Aorta (tissue), 5 donors: Measurements from ENCODE around the gene ITSN2. TPM values are rescaled to one million over a fixed set of nuclear protein-coding genes. Genes with fewer than 3 reads are reported as not detected.

Source experiments
- ATAC-seq: fragments of 200-7000 bp; cut with Tn5 transposase; one replicate; pipeline ENCODE4 v1.9.1; 2022; ENCODE audit warnings: moderate library complexity; ENCODE audit not compliant: low FRiP score
- DNase-seq, 2 donors: peaks; one replicate each; pipeline ENCODE4 v3.0.0-alpha.2; 2020
- H3K27ac ChIP-seq, 2 donors: one replicate each; pipeline ENCODE4 v1.5.1; 2013; ENCODE audit warnings: low read length in 2 of 2, mild to moderate bottlenecking in 2 of 2, moderate library complexity in 2 of 2, control low read depth in 1 of 2, inconsistent platforms in 1 of 2, low read depth in 1 of 2
- H3K27me3 ChIP-seq, 2 donors: one replicate each; pipeline ENCODE4 v1.6.1; 2013; ENCODE audit warnings: control low read depth in 1 of 2, low read length in 1 of 2, mild to moderate bottlenecking in 1 of 2, moderate library complexity in 1 of 2; ENCODE audit not compliant: insufficient read depth in 2 of 2, control insufficient read depth in 1 of 2
- H3K36me3 ChIP-seq, 2 donors: one replicate each; pipeline ENCODE4 v1.6.1; 2013; ENCODE audit warnings: control low read depth in 1 of 2, low read length in 1 of 2, mild to moderate bottlenecking in 1 of 2; ENCODE audit not compliant: insufficient read depth in 2 of 2, control insufficient read depth in 1 of 2
- H3K4me1 ChIP-seq, 2 donors: one replicate each; pipeline ENCODE4 v1.6.1; 2013; ENCODE audit warnings: low read length in 2 of 2, control low read depth in 1 of 2, mild to moderate bottlenecking in 1 of 2, moderate library complexity in 1 of 2; ENCODE audit not compliant: insufficient read depth in 2 of 2, control insufficient read depth in 1 of 2
- H3K4me3 ChIP-seq, 2 donors: one replicate each; pipeline ENCODE4 v1.5.1; 2013; ENCODE audit warnings: low read length in 2 of 2, control low read depth in 1 of 2, mild to moderate bottlenecking in 1 of 2
- H3K9me3 ChIP-seq: one replicate; pipeline ENCODE4 v1.6.1; 2013; ENCODE audit warnings: mild to moderate bottlenecking, low read length; ENCODE audit not compliant: control insufficient read depth
- WGBS, 2 donors: extraction: QIAGEN DNeasy Blood & Tissue Kit; methylation state at CpG; one replicate each; pipeline ENCODE4 v1.1.7; 2013; 5-methylcytosine and 5-hydroxymethylcytosine counted together
- intact Hi-C, 2 donors: fragments of 100-400 bp; cut with DNase I; formaldehyde crosslinking; loops; one replicate each; pipeline versions ENCODE4 v1.14.2 to v1.15.0; 2022
- polyA plus RNA-seq, 2 donors: library from polyadenylated mRNA; stranded (reverse); fragments of 200-250 nt; gene quantifications; one replicate each; pipeline ENCODE4 v1.2.3, GENCODE V29; 2013
- total RNA-seq, 2 donors: library from RNA; stranded (reverse); fragmentation: NEBNext Ultra II Directional; extraction: Animal tissue kit (Norgen Biotek cat#: 25700); gene quantifications; one replicate each; pipeline ENCODE4 v1.2.1, GENCODE V29; 2021
- donor health status: healthy with polysubstance abuse.
- donor health status: Bipolar disorder and iron deficiency.
- donor health status: DM: no; HTN: no; CAD: no.
- donor health status: DM: no; HTN: no; CAD: no.
- donor health status: DM: yes; HTN: yes; CAD: no.

ITSN2 gene
- total and polyA plus RNA-seq, 4 donors = 20.5 to 87.0 (median 43.9) TPM

- intact Hi-C loops = loop anchor here in 1 of 2 donors (5.0 kb wide), 1 partner anchor 149 kb away; no protein-coding TSS in a partner anchor
- Histone ChIP-seq H3K27me3 (no peaks in the 10 kb centered on the region), H3K36me3 (peaks cover 2 to 4% of the 10 kb centered on the region in 2 donors), H3K4me3 (no peak overlapping the region), H3K4me1 (no peaks in the 10 kb centered on the region), H3K27ac (no peak overlapping the region), H3K9me3 (no peaks in the 10 kb centered on the region)
- ATAC-seq (no peak), DNase-seq (no peak)
- WGBS, 2 donors = 98 to 100% methylated on average over 2 of the region's 2 CpGs
Measured at GRCh38 chr2:24233321-24233720, 127.0 kb downstream of the ITSN2 start.

DNA sequence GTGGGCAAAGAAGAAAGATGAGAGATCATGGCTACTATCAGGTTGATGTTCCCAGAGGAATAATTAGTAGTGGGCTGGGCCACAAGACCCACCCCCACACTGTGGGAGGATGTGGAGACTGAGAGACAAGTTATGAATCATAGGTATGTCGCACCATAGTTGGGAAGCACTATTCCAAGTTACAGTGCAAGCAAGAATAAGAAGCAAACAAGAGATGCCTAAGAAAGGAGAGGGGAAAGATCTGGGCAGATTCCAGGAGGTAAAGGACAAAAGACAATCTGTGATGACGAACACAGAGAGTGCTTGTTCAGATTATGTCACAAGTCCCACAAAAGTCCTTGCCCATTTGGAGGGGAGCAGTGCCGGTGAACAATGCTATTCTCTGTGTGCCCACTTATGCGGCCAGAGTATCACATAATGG, 128.9 kb downstream of the ITSN2 start:
- H3K36me3 ChIP-seq = peaks cover 2 to 3% of the 10 kb centered on the region in 2 donors
- 88 to 93% methylated on average over 4 of the region's 4 CpGs for WGBS, 2 donors
- no peak overlapping the region for H3K27ac ChIP-seq
- no peaks in the 10 kb centered on the region for H3K9me3 ChIP-seq
- H3K27me3 ChIP-seq = no peaks in the 10 kb centered on the region
- intact Hi-C loops = loop anchor here in 1 of 2 donors (5.0 kb wide), 1 partner anchor 151 kb away; no protein-coding TSS in a partner anchor
- ATAC-seq (no peak), DNase-seq (no peak)
- no peaks in the 10 kb centered on the region for H3K4me1 ChIP-seq
- H3K4me3 ChIP-seq = no peak overlapping the region

DNA sequence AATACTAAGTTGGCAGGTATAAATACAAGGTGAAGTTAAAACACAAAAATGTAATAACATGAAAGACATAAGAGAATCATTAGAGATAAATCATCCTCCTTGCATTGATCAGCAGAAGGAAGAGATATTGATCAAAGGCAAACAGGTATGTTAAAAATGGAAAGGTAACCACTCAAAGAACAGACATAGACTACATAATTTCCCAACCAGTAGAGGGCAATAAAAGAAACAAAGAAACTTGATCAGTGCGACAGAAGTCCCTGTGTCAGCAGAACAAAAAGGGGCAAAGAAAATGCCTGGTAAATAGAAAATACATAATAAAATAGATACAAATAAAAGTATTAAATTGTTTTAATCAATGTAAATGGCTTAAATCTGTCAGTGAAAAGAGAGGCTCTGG, 131.9 kb downstream of the ITSN2 start:
- no peak overlapping the region for H3K4me3 ChIP-seq
- no peaks in the 10 kb centered on the region for H3K27me3 ChIP-seq
- no peaks in the 10 kb centered on the region for H3K9me3 ChIP-seq
- intact Hi-C loops = no loop called here
- peaks cover 2 to 5% of the 10 kb centered on the region in 2 donors for H3K36me3 ChIP-seq
- no peak overlapping the region for H3K27ac ChIP-seq
- H3K4me1 ChIP-seq = no peaks in the 10 kb centered on the region
- WGBS, 2 donors = 48 to 54% methylated on average over 1 of the region's 1 CpG
- DNase-seq = no peak
- ATAC-seq = no peak

DNA sequence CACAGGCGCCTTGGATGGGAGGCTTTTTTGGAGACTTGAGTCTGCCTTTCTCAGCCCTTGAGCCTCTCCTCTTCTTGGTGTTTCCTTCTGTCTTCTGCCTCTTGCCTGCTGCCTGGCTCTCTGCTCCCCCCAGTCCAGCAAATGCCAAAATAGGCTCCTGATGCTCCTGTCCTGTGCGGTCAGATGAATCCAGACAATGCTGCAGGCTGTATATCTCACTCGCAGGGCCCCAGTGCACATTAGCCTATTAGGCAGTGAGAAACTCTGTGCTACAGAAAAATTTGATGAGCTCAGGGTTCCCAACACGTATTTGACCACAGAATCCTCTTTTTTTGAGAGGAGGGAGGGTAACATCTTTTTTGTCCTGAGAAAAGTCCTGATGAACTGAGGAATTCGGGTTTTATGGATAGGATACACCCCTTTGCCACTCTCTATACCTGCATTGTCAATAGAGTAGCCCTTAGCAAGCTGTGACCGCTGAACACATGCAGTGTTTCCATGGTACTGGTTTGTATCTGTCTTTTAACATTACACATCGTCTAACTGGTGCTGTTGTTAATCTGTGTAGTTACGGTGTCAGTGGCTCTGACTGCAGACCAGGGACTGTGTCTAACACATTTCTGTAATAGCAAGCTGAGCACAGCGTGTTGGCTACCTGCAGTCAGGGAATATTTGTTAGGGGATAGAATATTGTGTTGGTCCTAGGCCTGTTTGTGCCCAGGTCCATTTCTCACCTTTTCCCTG, 134.7 kb downstream of the ITSN2 start:
- H3K27me3 ChIP-seq = no peaks in the 10 kb centered on the region
- H3K27ac ChIP-seq = no peak overlapping the region
- no peak overlapping the region for H3K4me3 ChIP-seq
- 88 to 91% methylated on average over 9 of the region's 9 CpGs for WGBS, 2 donors
- no peak for ATAC-seq
- intact Hi-C loops = no loop called here
- no peak for DNase-seq
- H3K9me3 ChIP-seq = no peaks in the 10 kb centered on the region
- H3K36me3 ChIP-seq = peaks cover 0 to 5% of the 10 kb centered on the region in 2 donors
- no peaks in the 10 kb centered on the region for H3K4me1 ChIP-seq

DNA sequence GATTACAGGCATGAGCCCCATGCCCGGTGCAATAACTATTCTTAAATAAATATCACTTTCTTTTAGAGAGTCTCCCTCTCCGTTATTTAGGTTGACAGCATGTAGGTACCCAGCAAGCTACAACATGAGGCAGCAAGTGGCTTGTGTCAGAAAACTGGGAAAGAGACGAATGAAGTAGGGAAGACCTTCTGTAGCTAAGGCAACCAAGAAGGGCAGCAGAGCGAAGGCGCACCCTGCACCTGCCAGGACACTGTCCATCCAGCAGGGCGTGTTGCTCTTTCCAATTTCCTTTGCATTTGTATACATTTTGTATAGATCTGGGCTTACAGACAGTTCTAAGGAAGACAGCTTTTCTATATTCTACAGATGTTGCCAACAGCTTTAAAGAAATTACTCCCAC, 137.4 kb downstream of the ITSN2 start:
- ATAC-seq (no peak), DNase-seq (no peak)
- H3K9me3 ChIP-seq = no peaks in the 10 kb centered on the region
- 75 to 77% methylated on average over 6 of the region's 6 CpGs for WGBS, 2 donors
- no peak overlapping the region for H3K4me3 ChIP-seq
- H3K27me3 ChIP-seq = no peaks in the 10 kb centered on the region
- intact Hi-C loops = no loop called here
- H3K4me1 ChIP-seq = no peaks in the 10 kb centered on the region
- H3K27ac ChIP-seq = no peak overlapping the region
- peaks cover 3 to 4% of the 10 kb centered on the region in 2 donors for H3K36me3 ChIP-seq

DNA sequence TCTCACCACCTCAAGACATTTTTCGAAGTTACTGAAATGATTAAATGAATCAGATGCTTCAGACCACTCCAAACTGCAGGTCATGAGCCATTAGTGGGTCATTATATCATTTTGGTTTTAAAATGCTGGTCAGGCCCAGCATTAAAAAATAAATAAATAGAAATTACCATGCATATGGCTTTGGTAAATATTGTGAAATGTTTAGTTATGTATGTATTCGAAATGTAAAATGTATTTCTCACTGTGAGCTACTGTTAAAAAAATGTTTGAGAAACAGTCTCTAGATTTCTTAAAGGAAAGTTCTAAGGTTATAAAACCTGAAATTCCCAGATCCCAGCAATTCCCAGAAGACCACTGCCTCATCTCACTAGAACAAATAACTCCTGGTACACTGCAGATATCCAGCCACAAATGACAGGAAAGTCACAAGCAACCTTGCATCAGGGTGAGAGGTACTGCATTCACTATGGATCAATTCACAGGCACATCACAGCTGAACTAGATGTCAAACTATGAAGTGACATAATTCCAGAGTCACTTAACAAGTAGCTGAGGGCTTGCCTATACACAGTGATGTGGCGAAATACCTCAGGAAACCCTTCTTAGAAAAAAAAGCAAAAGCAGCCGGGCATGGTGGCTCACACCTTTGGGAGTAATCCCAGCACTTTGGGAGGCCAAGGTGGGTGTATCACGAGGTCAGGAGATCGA, 138.8 kb downstream of the ITSN2 start:
- Histone ChIP-seq H3K27me3 (no peaks in the 10 kb centered on the region), H3K36me3 (peaks cover 3 to 4% of the 10 kb centered on the region in 2 donors), H3K9me3 (no peaks in the 10 kb centered on the region), H3K4me3 (no peak overlapping the region), H3K27ac (no peak overlapping the region), H3K4me1 (no peaks in the 10 kb centered on the region)
- intact Hi-C loops = no loop called here
- 90 to 92% methylated on average over 6 of the region's 6 CpGs for WGBS, 2 donors
- no peak for DNase-seq
- ATAC-seq = no peak

- H3K36me3 ChIP-seq = peaks cover 2 to 3% of the 10 kb centered on the region in 2 donors
- H3K4me3 ChIP-seq = no peak overlapping the region
- no peaks in the 10 kb centered on the region for H3K9me3 ChIP-seq
- H3K4me1 ChIP-seq = no peaks in the 10 kb centered on the region
- 88 to 90% methylated on average over 20 of the region's 20 CpGs for WGBS, 2 donors
- intact Hi-C loops = no loop called here
- DNase-seq (no peak), ATAC-seq (no peak)
- H3K27ac ChIP-seq = no peak overlapping the region
- H3K27me3 ChIP-seq = no peaks in the 10 kb centered on the region
Measured at GRCh38 chr2:24220554-24221291, 139.6 kb downstream of the ITSN2 start.

DNA sequence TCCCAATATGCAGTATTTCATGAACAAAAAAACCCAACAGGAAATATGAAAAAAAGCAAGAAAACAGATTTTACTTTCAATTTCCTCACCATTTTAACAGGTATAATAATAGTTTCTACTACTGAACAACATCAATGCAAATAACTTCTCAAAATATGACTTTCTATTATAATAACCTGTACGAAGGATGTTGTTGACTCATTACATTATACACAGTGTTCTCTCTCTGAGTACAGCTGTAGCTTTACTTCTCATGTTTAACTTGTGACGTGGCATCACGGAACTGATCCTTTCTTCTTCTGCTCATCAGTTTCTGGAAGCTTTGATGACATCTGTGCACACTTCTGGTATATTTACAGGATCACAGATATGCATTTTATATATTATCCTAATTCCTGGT, 145.5 kb downstream of the ITSN2 start:
- 89 to 90% methylated on average over 3 of the region's 3 CpGs for WGBS, 2 donors
- intact Hi-C loops = no loop called here
- peaks cover 2 to 3% of the 10 kb centered on the region in 2 donors for H3K36me3 ChIP-seq

More for the DNA sequence above, 145.5 kb downstream of the ITSN2 start:
- no peaks in the 10 kb centered on the region for H3K4me1 ChIP-seq
- H3K27ac ChIP-seq = no peak overlapping the region
- ATAC-seq (no peak), DNase-seq (no peak)
- H3K9me3 ChIP-seq = no peaks in the 10 kb centered on the region
- no peak overlapping the region for H3K4me3 ChIP-seq
- H3K27me3 ChIP-seq = no peaks in the 10 kb centered on the region
